Urinary bladder (tissue), 4 donors: ENCODE results near the gene VPREB3. TPM values are rescaled to one million over a fixed set of nuclear protein-coding genes. Genes with fewer than 3 reads are reported as not detected.

Experiments
- DNase-seq: peaks from one replicate; pipeline ENCODE4 v3.0.0-alpha.2; 2015; ENCODE audit errors: extremely low spot score
- H3K27ac ChIP-seq: one replicate; pipeline ENCODE4 v1.5.1; 2013; ENCODE audit warnings: low read depth, mild to moderate bottlenecking, moderate library complexity
- H3K36me3 ChIP-seq: one replicate; pipeline ENCODE4 v1.6.1; 2013; ENCODE audit warnings: mild to moderate bottlenecking, moderate library complexity; ENCODE audit not compliant: insufficient read depth
- H3K4me1 ChIP-seq: one replicate; pipeline ENCODE4 v1.6.1; 2013; ENCODE audit warnings: mild to moderate bottlenecking, moderate library complexity; ENCODE audit not compliant: insufficient read depth
- H3K4me3 ChIP-seq: one replicate; pipeline ENCODE4 v1.5.1; 2013; ENCODE audit warnings: low read depth, low read length
- WGBS: extraction: QIAGEN DNeasy Blood & Tissue Kit; methylation state at CpG from one replicate; pipeline ENCODE4 v1.1.7; 2013; 5-methylcytosine and 5-hydroxymethylcytosine counted together
- polyA plus RNA-seq: library from polyadenylated mRNA; stranded (reverse); fragments of 200-250 nt; gene quantifications from one replicate; pipeline ENCODE4 v1.2.3, GENCODE V29; 2013
- total RNA-seq: library from RNA; depleted of rRNA; stranded (reverse); fragments of >200 nt; gene quantifications from one replicate; pipeline ENCODE4 v1.2.3, GENCODE V29; 2014
- donor health status: healthy with polysubstance abuse.
- donor health status: healthy.

The VPREB3 gene
- total and polyA plus RNA-seq, 2 donors = not detected

- 92% methylated on average over 9 of the region's 9 CpGs for WGBS
- no peaks in the 10 kb centered on the region for H3K4me1 ChIP-seq
- no peak overlapping the region for H3K4me3 ChIP-seq
These were observed 11.0 kb upstream of the VPREB3 start for GRCh38 chr22:23764899-23765881.

DNA sequence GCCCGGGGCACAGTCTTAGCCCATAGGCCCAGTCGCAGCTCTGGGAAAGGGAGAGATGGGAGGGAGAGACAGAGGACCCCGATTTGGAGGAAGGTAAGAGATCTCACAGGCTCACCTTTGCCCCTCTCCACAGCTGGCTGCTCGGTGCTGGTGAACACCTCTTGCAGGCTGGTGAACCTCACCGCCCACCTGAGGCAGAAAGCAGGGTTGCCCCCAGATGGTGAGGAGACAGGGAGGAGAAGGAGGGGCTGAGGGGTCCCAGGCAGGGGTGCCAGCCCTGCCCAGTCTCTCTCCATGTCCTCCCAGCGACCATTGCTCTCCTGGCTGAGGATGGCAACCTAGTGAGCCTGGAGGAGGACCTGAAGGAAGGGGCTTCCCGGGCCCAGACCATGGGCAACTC lies 9.7 kb upstream of the VPREB3 start:
- no peak for DNase-seq
- 64% methylated on average over 7 of the region's 7 CpGs for WGBS
- H3K4me3 ChIP-seq = no peak overlapping the region
- H3K36me3 ChIP-seq = no peaks in the 10 kb centered on the region
- no peak overlapping the region for H3K27ac ChIP-seq
- H3K4me1 ChIP-seq = no peaks in the 10 kb centered on the region

More at GRCh38 chr22:23764899-23765881, 11.0 kb upstream of the VPREB3 start:
- no peak for DNase-seq
- Histone ChIP-seq H3K36me3 (no peaks in the 10 kb centered on the region), H3K27ac (no peak overlapping the region)

DNA sequence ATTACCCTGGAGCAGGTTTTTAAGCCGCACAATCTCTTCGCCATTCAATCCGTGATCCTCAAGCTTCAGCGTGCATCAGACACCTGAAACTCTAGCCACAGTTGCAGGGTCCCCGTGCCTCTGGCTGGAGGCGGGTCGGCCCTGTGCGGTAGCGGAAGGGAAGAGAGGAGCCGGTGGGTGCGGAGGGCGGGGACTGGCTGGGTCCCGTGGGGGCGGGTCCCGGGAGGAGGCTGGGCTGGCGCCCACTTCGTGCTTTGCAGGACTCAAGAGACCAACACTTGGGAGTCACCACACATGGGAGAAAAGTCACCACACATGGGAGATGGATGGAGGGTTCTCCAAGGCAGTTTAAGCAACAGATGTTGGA lies 9.3 kb upstream of the VPREB3 start:
- H3K36me3 ChIP-seq = no peaks in the 10 kb centered on the region
- H3K4me3 ChIP-seq = no peak overlapping the region
- no peak for DNase-seq
- WGBS = 11% methylated on average over 17 of the region's 17 CpGs
- H3K4me1 ChIP-seq = no peaks in the 10 kb centered on the region
- H3K27ac ChIP-seq = no peak overlapping the region

DNA sequence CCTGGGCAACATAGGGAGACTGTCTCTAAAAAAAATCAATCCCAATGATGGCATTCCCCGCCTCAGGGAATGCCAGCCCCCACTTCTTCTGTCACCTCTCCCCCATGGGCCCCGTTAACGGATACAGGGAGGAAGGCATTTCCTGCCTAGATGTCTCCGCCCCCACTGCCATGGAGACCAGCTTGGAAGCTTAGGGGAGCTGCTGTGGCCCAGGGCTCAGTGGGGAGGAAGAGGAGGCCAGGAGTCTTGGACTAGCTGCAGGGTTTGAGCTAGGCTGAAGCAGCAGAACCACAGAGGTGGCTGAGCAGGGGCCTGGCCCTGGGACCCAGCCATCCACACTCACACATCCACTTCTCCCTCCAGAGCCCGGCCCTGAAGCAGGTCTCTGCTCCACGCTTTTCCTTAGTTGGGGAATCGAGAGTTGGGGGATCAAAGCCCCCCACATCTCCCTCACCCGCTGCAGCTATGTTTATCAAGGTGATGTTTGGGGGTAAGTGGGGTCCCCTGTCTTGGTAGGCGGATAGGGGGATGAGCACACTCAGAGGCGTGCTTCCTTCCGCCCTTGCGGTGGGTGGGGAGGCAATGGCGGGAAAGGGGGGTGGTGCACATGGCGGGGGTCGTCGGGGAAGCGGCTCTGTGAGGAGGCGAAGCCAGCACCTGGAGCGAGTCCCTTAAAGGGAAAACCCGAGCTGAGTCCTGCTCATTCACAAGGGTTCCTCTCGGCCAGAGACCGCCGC lies 8.8 kb upstream of the VPREB3 start, which contains the start of gene C22orf15:
Gene C22orf15, plus strand, starts transcription at position 149 of the 737 bp plus-strand sequence. Its CDS starts 317 bp downstream, at position 466.
- Histone ChIP-seq H3K36me3 (no peaks in the 10 kb centered on the region), H3K4me3 (no peak within 1 kb of the TSS), H3K4me1 (no peaks in the 10 kb centered on the region), H3K27ac (no peak within 1 kb of the TSS)
- WGBS = 27% methylated on average over 23 of the region's 23 CpGs
- DNase-seq = no peak

GRCh38 chr22:23760056-23760455 lies 5.8 kb upstream of the VPREB3 start:
- WGBS = 82% methylated on average over 6 of the region's 6 CpGs
- Histone ChIP-seq H3K4me1 (no peaks in the 10 kb centered on the region), H3K4me3 (no peak overlapping the region), H3K27ac (no peak overlapping the region), H3K36me3 (no peaks in the 10 kb centered on the region)
- DNase-seq = no peak

- H3K36me3 ChIP-seq = no peaks in the 10 kb centered on the region
- WGBS = 89% methylated on average over 4 of the region's 4 CpGs
- DNase-seq = no peak
- H3K27ac ChIP-seq = no peak overlapping the region
- H3K4me1 ChIP-seq = no peaks in the 10 kb centered on the region
- H3K4me3 ChIP-seq = no peak overlapping the region
These were observed 5.3 kb upstream of the VPREB3 start for GRCh38 chr22:23759566-23759965.

- H3K4me1 ChIP-seq = no peaks in the 10 kb centered on the region
- no peaks in the 10 kb centered on the region for H3K36me3 ChIP-seq
- H3K4me3 ChIP-seq = no peak overlapping the region
- H3K27ac ChIP-seq = no peak overlapping the region
- no peak for DNase-seq
- 46% methylated on average over 4 of the region's 4 CpGs for WGBS
These were observed 2.7 kb upstream of the VPREB3 start for GRCh38 chr22:23756891-23757290.

GRCh38 chr22:23755711-23756110 lies 1.5 kb upstream of the VPREB3 start:
- Histone ChIP-seq H3K27ac (no peak overlapping the region), H3K4me3 (no peak overlapping the region), H3K36me3 (no peaks in the 10 kb centered on the region), H3K4me1 (no peaks in the 10 kb centered on the region)
- no peak for DNase-seq
- WGBS = 74% methylated on average over 8 of the region's 8 CpGs

GRCh38 chr22:23754980-23755636 lies 883 bp upstream of the VPREB3 start:
- H3K27ac ChIP-seq = no peak overlapping the region
- DNase-seq = no peak
- WGBS = 69% methylated on average over 6 of the region's 6 CpGs
- no peaks in the 10 kb centered on the region for H3K4me1 ChIP-seq
- H3K4me3 ChIP-seq = no peak overlapping the region
- H3K36me3 ChIP-seq = no peaks in the 10 kb centered on the region

- H3K27ac ChIP-seq = no peak overlapping the region
- no peak for DNase-seq
- no peaks in the 10 kb centered on the region for H3K4me1 ChIP-seq
- 71% methylated on average over 2 of the region's 2 CpGs for WGBS
- no peak overlapping the region for H3K4me3 ChIP-seq
- H3K36me3 ChIP-seq = no peaks in the 10 kb centered on the region
These were observed 840 bp downstream of the VPREB3 start for GRCh38 chr22:23753385-23753784.

GRCh38 chr22:23752750-23753149 lies 1.5 kb downstream of the VPREB3 start:
- H3K4me3 ChIP-seq = no peak overlapping the region
- no peak for DNase-seq
- no peaks in the 10 kb centered on the region for H3K4me1 ChIP-seq
- no peaks in the 10 kb centered on the region for H3K36me3 ChIP-seq
- WGBS = 89% methylated on average over 16 of the region's 16 CpGs
- H3K27ac ChIP-seq = no peak overlapping the region

DNA sequence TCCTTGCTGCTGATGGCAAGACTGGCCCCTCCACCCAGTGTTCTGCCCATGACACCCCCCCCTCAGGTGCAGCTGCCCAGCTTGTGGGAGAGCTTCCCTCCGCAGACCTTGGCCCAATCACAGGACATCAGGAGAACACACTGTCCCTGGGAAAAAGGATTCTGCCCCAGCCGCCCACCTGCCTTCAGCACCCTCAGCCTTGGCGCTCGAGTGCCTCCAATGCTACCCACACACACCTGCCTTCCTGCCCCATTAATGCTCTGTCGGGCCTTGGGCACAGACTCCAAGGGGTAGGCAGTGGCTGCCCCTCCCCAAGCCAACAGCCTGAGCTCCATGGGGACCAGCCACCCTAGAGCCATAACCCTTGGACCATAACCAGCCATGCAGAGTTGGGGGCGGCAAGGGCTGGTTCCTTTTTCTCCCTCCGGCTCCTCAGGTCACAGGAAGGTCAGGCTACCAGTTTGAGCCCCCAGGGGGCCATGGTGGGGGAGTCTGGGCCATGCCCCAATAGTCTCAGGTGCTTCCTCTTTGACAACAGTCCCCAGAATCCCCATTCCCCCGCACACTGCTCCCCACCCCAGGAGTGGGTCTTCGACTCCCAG lies 2.0 kb downstream of the VPREB3 start:
- Histone ChIP-seq H3K36me3 (no peaks in the 10 kb centered on the region), H3K4me3 (no peak overlapping the region), H3K4me1 (no peaks in the 10 kb centered on the region), H3K27ac (no peak overlapping the region)
- WGBS = 77% methylated on average over 9 of the region's 9 CpGs
- DNase-seq = no peak

DNA sequence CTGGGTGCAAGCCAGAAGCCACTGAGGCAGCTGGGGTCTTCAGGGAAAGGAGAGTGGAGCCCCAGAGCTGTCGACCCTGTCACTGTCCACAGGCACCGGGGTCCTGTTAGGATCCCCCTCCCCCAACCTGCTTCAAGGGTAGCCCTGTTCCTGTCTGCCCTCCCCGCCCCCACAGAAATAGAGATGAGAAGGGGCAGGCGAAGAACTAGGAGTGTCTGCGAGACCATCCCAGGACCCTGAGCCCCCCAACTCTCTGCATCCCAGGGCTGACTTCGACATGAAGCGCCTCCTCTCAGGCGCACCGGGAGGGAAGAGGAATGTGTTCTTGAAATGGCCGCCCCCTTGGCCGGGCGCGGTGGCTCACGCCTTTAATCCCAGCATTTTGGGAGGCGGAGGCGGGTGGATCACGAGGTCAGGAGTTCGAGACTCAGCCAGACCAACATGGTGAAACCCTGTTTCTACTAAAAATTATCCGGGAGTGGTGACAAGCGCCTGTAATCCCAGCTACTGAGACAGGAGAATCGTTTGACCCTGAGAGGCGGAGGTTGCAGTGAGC lies 2.7 kb downstream of the VPREB3 start:
- peak overlapping the region; percentile 85 for H3K4me3 ChIP-seq
- no peaks in the 10 kb centered on the region for H3K4me1 ChIP-seq
- DNase-seq = no peak
- H3K36me3 ChIP-seq = no peaks in the 10 kb centered on the region
- peak overlapping the region; percentile 84 for H3K27ac ChIP-seq
- 15% methylated on average over 22 of the region's 22 CpGs for WGBS
